Stimulated activated CD8-positive, alpha-beta memory T cell treated with anti-CD3 and anti-CD28 coated beads, Interleukin-2, amount 100 ng/mL, for 1 hour (primary cell): ENCODE results near the gene ADAM33.

Experiments
- DNase-seq, 2 donors: peaks; one replicate each; pipeline ENCODE4 v3.0.0-alpha.2; 2020; ENCODE audit warnings: low read depth in 2 of 2

ADAM33 gene

DNA sequence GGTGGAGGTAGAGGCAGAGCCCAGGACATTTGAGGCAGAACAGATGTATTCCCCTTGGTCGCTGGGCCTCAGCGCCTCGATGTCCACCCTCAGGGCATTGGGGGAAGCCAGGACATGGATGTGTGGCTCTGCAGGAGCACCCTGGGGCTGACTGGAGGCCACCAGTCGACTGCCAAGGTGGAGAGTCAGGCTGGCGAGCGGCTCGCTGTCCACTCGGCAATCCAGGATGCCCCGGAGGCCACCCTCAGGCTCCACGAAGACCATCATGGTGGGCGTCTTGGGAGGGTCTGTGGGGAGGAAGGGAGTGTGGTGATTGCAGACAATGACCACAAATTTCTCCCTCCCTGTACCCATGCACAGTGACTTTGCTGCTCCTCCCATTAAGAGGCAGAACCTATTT is 8.2 kb upstream of the ADAM33 start:
- DNase-seq, result no peak

DNA sequence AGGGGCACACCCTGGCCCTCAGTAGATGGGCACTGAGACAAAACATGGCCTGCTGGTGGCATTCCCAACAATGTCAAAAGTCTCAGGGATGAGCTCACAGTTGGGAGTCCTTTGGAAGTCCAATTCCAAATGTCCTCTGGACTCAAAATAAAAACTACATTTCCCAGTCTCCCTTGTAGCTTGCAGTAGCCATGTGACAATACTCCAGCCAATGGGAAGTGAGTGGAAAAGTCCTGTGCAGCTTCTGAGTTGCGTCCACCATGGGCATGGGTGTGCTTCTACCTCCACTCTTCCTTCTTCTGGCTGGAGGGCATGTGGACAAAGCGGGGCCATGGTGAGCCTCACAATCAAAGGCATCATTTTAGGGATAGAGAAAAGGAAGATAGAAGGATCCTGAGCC is 5.8 kb upstream of the ADAM33 start:
- no peak for DNase-seq

DNA sequence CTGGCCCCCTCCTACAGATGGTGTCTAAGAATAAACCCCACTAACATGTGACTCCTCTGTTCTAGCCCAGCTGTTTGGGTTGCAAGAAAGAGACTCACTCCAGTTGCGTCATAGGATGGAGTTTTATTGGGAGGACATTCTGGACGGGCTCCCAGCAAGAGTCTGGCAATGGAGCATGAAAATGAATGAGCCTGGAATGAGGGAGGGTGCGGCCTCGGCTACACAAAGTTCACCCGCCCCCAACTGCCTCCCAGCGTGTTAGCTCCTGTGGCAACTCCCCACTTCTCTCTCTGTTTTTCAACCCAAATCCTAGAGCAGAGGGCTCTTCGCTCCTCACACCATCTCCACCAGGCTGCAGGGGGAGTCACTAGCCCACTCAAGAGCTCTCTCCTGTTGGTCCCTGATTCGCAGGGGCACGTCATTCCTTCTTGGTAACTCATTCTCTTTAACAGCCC is 5.1 kb upstream of the ADAM33 start:
- no peak for DNase-seq

DNA sequence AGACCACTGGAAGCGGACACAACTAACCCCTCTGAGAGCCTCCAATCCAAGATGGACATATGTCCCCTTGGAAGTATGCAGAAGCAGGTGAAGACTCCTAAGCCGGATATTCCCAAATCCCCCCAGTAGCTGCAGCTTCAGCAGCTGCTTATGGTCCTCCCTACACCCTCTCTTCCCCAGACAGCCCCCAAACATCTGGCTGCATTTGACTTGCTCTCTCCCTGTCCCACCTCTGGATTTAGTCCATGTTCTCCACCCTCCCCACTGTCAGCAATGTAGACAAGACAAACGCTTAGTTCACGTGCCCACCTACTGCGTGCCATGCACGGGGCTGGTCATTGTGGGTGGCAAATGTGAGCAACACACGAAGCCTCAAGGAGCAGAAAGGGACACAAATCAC is 4.6 kb upstream of the ADAM33 start:
- DNase-seq, result no peak

DNA sequence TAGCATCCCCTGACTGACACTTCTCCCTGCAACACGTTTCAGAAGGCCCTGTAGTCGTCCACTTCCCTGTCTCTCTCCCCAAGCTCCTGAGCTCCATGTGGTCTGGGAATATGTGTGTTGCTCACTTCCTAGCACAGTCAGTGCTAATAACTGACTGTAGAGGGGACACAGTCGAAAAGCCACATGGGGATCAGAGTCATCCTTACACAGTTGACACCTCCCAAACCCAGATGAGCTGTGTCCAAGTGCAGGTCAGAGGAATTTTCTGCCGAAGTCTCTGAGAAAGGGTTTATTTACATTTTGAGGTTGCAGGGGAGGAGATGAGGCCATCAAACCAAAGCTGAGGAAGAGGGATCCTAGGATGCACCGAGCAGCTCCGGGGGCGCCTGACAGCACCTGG is 3.5 kb upstream of the ADAM33 start:
- no peak for DNase-seq

DNA sequence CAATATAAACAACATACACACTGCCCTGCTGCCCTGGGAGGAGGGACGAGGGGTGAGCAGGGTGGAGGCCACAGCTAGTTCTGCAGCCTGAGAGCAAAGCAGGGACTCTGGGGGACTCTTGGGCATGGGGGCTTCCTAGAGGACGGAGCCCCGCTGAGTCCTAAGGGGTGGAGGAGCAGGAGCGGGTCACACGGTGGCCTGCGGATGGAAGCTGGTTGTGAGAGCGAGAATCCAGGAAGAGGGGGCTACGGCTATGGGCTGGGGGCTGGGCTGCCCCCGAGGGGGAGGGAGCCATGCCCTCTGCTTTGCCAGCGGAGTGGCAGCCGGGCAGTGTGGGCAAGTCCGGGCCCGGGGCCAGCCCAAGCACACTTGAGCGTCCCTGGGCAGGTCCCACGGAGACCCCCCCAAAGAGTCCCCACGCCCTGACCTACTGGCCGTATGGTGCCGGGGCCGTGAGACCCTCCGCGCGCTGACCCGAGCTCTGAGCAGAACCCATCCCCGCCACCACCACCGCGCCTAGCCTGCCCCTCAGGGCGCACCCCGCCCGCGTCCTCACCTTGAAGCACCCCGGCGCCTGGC is 369 bp downstream of the ADAM33 start:
- no peak for DNase-seq

DNA sequence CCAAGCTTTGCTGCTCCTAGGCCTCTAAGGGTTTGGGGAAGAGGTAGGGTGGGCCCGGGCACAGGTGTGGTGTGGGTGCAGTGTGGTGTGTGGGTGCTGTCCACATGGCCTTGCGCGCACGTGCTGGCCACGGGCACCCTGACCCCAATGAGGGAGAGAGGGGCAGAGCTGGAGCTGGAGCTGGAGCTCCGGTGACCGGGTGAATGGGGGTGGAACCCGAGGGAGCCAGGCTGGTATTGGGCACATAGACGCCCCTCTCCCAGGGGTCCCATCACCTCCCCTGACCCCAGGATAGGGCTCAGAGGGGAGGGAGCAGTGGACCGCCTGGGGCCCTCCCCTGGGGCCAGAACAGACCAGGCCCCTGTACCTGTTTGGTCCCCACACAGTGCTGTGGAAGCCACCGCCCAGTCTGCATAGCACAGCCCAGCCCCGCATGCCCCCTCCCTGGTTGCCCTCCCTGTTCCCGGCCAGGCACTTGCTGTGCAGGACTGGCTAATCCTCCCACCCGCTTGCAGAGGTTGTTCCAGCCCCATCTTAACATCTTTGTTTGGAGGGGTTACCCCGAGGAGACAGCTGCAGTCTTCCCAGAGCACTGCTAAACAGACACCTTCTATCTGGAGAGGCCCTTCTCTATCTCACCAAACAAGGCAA is 984 bp downstream of the ADAM33 start:
- no peak for DNase-seq

DNA sequence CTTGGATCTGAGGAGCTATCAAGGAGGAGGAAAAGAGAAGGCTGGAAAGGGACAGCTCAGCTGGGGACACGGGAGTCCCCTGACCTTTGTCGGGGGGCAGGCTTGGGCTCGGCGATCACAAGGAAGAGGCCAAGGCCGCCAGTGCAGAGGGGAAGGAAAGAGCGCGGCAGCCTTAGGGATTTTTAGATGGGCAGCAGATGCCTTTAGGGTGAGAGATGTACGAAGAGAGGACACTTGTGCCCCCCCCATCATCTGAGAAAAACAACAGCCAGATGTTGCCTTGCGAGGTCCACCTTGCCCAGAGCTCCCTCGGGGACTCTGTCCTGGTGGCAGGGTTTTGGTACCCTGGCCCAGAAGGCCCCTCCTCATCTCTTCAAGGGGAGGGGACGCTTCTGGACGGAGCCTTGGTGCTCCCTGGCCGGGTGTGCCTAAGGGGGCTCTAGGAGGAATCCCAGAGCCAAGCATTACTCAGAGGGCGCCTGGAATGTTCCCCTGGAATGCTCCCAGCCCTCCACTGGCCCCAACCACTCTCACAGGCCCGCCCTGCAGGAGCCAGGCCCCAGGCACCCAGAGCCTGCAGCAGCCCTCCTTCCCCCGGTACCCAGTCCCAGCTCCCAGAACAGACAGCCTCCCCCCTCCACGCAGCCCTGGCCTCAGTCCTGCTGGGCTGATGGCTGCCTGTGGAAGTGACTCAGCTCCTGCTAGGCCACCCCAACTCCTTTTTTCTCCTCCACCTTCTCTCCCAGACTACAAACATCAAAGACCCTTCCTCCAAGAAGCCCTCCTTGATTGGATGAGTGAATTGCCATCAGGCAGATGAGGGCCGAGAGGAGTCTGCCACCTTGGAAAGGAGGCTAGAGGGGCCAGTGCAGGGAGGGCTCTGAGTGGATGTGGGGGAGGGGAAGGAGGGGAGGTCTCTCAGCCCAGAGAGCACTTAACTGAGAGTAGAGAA is 1.8 kb downstream of the ADAM33 start:
- DNase-seq, result no peak

DNA sequence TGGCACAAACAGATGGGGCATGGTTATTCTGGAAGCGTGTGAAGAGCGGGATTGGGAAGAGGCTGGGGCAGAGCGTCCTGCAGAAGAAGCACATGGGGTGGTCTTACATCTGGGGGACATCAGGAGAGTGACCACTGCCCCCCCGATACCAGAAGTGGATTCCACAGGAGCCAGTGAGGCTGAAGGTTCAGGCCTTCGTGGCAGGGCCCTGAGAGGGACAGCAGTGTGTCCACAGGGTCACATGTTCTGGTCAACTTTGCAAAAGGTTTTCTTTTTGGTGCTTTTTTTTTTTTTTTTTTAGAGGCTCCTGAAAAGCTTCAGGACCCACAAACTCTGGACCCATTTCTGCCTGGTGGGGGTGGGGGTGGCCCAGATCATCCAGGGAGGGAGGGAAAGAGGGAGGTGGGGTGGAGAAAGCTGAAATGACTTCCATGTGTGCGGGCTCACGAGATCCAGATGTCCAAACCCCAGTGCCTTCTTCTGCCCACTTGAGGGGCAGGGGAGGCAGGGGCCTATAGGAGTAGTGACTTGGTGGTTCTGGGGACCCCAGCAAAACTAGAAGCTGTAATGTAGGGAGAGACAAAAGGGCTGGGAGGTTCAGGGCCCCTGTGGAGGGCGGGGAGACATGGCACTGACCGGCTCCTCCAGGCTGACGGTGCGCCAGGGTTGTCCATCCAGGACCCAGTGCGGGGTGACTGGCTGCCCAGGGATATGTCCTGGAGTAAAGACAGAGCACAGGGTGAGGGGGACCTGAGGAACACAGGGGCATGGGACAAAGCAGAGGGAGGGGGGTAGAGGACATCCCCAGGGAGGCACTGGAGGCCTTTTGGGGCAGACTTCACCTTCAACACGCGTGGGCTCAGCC is 2.7 kb downstream of the ADAM33 start:
- no peak for DNase-seq

DNA sequence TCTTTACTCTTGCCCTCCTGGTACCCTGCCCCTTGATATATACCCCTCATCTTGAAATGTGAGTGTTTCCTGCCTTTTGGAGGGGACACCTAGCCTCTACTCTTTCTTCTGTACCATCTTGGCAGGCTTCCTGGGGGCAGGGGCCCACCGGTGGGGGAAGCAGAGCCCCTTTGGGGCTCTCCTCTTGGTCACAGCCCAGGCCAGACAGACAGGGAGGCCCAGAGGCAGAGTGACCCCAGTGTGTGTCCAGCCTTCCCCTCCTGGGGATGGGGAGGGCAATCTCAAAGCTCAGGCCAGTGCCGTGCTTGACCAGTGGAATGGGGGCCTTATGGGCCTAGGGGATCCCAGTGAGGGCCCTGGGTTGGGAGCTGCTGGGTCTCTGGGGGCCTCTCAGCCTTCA is 3.6 kb downstream of the ADAM33 start:
- DNase-seq, result no peak

DNA sequence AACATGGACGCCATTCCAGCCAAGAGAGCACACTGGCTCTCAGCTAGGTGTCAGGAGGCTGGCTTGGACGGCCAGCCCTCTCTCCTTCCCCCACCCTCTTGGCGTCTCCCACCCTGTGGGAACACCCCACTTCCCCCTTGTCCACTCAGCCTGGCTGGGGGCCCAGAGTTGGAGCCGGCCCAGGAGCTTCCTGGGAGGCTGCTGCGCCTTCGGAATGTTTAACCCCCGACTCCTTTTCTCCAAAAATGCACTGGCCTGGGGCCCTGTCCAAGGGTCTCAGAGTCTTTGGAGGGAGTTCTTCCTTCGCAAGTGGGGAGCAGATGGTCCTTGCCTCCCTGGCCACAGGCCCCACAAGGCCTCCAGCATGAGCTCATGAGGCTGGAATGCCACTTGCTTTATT is 4.1 kb downstream of the ADAM33 start:
- DNase-seq, result no peak

DNA sequence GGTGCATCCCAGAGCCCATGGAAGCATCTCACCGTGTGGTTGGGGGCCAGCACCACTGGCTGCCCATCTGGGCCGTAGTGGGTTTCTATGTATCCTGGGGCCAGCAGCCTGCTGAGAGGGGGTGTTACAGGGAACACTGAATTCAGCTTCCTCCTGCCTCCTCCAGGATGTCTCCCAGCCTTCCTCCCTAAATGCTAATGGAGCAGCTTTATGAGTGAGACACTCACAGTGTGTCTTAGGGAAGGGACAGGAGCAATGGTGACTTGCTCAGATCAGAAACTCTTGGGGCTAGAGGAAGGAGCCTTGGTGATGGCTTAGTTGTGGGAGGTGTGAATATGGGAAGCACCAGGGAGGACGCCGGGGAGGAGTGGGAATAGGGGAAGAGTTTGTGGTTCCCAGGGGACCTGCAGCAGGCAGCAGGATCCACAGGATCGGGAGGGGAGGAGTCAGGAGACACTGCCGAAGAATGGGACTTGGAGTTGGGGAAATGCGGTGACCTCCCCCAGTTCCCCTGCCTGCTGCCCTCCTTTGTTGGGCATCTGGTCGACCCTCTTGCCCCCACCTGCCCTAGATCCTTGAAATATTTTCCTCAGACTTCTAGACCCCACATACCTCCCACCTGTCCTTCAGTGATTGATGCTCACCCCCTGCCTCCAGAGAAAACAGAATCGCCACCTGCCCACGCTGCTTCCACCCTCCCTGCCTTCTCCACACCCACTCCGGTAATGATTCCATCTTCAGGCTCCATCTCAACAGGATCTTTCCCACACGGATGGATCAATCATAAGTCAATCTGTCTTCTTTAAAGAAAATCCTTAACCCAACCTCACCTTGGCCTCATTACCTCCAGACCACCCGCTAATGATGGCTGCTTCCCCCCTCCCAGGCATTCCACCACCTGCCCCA is 6.6 kb downstream of the ADAM33 start:
- DNase-seq, result no peak

DNA sequence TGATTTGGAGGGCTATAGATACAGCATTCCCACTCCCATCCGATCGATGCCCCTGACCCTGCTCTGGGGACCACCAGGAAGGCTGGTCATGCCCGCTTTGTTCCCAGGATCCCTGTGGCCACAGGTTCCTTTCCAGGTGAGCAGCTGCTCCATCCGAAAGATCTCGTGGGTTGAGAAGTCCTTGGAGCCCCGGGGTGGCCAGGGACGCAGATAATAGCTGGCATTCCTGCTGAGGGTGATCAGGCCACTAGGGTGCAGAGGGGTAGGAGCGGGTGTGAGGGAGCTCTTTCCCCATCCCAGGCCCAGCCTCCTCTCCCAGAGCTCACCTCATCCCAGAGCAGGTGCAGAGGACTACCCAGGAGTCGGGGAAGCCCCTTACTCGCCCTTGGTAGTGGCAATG is 7.4 kb downstream of the ADAM33 start:
- no peak for DNase-seq

DNA sequence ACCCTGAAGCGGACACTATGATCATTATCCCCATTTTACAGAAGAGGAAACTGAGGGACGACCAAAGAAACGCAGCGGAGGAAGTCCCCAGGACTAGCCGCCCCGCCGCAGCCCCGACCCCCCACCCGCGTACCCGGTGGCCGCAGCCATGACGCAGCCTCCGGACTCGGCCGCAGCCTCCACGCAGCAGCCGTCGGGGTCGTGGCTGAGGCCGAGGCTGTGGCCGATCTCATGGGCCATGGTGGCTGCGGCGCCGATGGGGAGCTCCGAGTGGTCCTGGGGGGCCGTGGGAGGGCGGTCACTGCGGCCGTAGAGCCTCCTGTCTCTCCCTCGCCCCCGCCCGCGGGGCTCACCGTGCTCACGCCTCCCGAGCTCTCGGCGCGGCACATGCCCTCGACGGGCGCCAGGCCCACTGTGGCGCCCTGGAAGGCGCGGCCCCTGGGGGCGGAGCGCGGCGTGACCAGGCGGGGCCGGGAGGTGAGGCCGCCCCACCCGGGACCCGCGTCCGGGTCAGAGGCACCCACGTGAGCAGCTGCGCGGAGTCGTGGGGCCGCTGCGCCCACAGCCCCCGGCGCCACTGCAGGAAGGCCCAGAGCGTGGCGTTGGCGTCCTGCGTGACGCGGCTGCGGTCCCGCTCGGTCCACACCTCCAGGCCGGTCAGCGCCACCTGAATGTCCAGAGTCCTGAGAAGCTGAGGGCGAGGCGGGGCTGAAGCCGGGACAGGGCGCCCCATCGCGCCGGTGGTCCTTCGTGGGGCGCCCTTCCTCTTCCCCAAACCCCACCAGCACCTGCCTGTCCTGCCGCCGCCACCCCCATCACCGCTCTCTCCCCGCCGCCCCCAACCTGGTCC is 8.4 kb downstream of the ADAM33 start:
- no peak for DNase-seq

DNA sequence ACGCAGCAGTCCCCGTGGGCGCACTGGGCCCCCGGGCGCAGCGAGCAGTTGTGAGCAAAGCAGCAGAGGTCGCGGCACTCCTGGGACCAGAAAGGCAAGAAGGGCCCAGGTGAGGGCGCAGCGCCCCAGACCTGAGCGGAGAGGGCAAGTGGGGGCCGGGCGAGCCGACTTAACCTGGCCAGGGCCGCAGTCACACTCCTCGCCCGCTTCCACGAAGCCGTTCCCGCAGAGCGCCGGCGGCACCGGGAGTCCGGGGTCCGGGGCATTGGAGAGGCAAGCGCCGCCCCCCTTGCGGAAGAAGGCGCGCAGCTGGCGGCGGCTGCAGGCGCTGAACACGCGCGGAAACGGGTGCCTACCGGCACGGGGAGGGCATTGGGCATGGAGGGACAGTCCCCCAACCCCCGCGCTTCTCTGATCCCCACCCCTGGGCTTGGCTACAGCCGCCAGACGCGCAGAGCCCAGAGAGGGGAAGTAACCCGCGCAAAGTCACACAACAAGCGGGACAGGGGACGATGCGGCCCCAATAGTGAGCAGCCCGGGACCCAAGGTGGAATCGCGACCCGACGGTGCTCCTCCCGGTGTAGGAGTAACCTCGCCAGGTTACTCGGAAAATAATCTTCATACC is 9.2 kb downstream of the ADAM33 start:
- no peak for DNase-seq

DNA sequence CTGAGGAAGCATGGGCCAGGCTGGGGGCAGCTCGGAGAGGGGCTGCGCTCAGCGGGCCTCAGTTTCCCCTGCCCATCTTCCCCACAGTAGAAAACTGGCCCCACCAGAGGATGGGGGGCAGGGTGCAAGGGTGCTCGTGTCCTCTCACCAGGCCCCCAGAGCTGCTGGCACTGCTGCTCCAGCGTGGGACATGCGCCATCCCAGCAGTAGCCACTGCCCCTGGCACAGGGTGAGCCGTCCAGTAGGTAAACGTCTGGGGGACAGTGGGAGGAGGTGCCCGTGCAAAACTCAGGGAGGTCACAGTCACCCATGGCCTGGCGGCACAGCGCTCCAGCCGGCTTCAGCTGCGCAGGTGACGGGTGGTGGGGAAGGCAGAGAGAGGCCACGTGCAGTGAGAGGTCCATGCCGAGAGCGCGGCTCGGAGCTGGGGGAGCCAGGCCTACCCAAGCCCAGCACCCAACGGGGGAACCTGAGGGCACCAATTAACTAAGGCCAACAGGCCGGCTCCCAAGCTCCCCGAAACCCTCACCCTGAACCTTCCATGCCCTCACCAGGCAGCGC is 9.7 kb downstream of the ADAM33 start:
- DNase-seq, result no peak

DNA sequence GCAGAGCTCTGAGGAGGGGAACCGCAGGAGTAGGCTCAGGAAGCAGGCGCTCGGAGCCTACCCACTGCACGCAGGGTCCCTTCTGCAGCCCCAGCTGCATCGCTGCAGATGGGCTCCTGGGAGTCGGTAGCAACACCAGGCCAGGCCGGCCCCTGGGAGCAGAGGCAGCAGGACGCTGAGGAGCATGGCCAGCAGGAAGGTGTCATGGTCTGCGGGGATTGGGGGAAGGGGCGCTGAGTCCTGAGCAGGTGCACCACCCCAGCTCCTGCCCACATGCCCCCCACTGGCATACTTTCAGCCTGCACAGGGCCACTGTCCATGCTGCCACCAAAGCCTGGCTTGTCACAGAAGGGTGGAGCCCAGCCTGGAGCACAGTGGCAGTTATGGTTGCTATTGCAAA is 10.9 kb downstream of the ADAM33 start:
- DNase-seq, result no peak

DNA sequence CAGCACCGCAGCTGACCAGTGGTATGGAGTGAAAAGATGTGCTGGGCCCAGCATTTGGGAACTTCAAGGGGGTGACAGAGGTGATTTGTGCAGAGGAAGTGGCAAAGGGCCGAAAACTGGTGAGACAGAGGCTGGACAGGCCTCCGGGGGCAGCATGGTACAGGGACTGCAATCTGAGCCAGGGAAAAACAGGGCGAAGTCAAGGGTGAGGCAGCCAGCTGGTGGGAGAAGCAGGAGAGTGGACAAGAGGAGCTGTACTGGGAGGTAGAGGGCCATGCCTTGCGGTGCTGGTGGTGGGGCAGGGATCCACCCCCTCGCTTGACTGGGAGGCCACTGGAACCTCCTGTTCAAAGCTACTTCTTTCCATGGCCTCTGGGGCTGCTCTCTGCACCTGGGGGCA is 11.3 kb downstream of the ADAM33 start:
- no peak for DNase-seq

DNA sequence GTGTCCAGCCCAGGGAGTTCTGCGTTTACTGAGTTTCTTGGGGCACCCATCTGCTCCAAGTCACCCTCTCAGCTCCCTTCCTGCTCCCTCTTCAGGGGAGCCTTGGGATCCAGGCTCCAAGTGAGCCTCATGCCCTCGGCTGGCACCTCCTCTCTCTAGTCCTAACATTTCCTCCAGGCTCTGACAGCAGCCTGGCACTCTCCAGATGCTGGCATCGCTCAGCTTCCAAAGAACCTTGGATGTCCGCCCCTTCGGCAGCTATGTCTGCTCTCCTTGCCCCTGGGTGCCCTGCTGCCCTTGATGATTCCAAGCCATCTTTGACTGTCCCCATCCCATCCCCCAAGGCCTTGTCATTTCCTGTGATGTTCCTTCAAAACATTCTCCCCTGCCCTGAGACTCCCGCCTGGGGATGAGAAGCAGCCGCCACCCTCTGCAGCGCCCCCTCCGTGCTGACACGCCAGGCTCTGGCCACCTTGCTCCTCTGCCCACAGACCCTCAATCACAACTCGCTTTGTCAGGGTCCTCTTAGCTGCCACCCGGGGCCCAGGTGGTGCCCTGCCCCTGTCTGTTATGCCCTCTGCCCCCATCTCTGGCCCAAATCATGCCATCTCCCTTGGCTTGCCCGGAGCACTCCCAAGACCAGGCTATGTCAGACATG is 12.0 kb downstream of the ADAM33 start:
- DNase-seq, result no peak
